ENCODE data around the gene ATF6.

ATF6 gene

GRCh38 chr1:161781995-161782394 is 15.9 kb downstream of the ATF6 start:
- H3K4me3 ChIP-seq (replicated peaks; ENCODE audit: low read depth, low read length): no peak overlapping the region
- no peak for TF ChIP-seq CTCF (IDR thresholded peaks at IDR 0.05; ENCODE audit: low read length, missing control alignments)
- DNase-seq (ENCODE audit: low read depth): peak; percentile 27

DNA sequence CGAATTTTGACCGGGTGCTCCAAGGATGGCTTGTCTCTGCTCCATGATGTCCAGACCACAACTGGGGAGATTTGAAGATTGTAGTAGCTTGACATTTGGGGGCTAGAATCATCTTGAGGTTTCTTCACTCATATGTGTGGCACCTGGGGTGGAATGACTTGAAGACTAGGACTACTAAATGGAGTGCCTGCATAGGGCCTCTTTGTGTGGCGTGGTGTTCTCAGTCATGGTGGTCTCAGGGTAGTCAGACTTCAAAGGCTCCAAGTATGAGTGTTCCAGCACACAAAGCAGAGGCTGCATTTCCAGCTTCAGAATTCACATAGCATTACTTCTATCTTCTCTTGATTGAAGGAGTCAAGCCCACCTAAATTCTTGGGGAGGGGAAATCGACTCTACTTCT is 16.8 kb downstream of the ATF6 start:
- no peak overlapping the region for H3K4me3 ChIP-seq (replicated peaks; ENCODE audit: low read depth, low read length)
- no peak for DNase-seq (ENCODE audit: low read depth)

GRCh38 chr1:161784968-161785367 is 18.8 kb downstream of the ATF6 start:
- H3K4me3 ChIP-seq (replicated peaks; ENCODE audit: low read depth, low read length): no peak overlapping the region
- no peak for TF ChIP-seq CTCF (IDR thresholded peaks at IDR 0.05; ENCODE audit: low read length, missing control alignments)
- DNase-seq (ENCODE audit: low read depth): no peak

More for the DNA sequence above, 16.8 kb downstream of the ATF6 start:
- no peak for TF ChIP-seq CTCF (IDR thresholded peaks at IDR 0.05; ENCODE audit: low read length, missing control alignments)

- TF ChIP-seq CTCF (IDR thresholded peaks at IDR 0.05; ENCODE audit: low read length, missing control alignments): peak; percentile 32
- no peak for DNase-seq (ENCODE audit: low read depth)
Measured at GRCh38 chr1:161787355-161787754, 21.2 kb downstream of the ATF6 start.

DNA sequence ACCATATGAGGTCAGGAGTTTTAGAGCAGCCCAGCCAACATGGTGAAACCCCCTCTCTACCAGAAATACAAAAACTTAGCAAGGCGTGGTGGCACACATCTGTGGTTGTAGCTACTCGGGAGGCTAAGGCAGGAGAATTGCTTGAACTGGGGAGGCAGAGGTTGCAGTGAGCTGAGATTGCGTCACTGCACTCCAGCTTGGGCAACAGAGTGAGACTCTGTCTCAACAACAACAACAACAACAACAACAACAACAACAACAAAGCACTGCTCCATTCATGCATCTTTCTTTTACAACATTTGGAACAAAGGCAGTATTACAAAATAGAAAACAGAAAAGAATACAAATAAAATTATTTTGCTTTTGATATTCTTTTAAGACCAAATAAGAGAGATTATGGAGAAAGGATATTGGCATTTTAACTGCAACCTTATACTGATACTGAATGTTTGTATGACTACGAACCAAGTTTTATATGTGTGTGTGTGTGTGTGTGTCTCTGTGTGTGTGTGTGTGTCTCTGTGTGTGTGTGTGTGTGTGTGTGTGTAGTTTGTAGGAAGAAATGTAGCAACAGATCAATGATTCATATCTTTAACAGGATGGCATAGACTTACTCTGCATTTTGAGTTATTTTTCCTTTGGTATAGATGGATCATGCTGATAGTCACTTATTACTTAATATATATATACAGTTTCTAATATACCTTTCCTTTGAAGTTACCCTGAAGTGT is 24.6 kb downstream of the ATF6 start:
- DNase-seq (ENCODE audit: low read depth): no peak
- TF ChIP-seq CTCF (IDR thresholded peaks at IDR 0.05; ENCODE audit: low read length, missing control alignments): no peak
- no peak overlapping the region for H3K4me3 ChIP-seq (replicated peaks; ENCODE audit: low read depth, low read length)

More at GRCh38 chr1:161787355-161787754, 21.2 kb downstream of the ATF6 start:
- H3K4me3 ChIP-seq (replicated peaks; ENCODE audit: low read depth, low read length): no peak overlapping the region

DNA sequence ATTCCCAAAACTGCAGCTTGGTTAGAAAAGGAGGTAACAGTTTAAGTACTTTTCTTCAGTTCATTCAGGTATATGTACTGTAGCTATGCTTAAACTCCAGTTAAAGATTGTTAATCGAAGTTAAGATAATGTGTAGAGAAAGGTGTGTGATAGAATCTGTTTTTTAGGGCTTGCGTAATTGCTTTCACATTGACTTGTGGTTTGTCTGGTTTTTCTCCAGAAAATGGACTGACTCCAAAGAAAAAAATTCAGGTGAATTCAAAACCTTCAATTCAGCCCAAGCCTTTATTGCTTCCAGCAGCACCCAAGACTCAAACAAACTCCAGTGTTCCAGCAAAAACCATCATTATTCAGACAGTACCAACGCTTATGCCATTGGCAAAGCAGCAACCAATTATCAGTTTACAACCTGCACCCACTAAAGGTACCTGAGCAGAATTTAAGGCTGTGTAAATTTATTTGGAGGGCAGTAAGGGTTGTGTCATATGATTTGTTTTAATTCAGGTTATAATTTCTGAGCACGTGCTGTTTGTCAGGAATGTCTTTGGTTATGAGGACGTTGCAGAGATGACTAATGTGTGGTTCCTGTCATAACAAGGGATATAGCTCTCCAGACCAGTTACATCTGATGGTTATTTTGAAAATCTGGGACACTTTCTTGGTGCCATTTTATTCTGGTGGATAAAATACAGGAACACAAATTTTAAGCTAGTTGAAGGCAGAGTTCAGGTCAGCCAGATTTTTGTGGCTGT is 26.0 kb downstream of the ATF6 start:
- DNase-seq (ENCODE audit: low read depth): peak; percentile 33
- TF ChIP-seq CTCF (IDR thresholded peaks at IDR 0.05; ENCODE audit: low read length, missing control alignments): no peak
- H3K4me3 ChIP-seq (replicated peaks; ENCODE audit: low read depth, low read length): no peak overlapping the region

Data from fibroblast of pulmonary artery (primary cell).